Uterus (tissue), 2 donors: ENCODE results near the gene HOXC5.
"Not testable (repeated sequence)": the region's sequence is repeated elsewhere in the genome, so short reads cannot be mapped to it uniquely, and the experiment has no call there.

Experiments used
- CTCF ChIP-seq, 4 experiments: fragments of 200-600 bp in 2 of 4; fragments of 450-650 bp in 2 of 4; sonication (generic) in 2 of 4; IDR thresholded peaks; one replicate each; pipeline ENCODE4 v1.5.1; 2016 to 2019; ENCODE audit warnings: antibody characterized with exemption in 4 of 4, mild to moderate bottlenecking in 2 of 4, moderate library complexity in 1 of 4
- POLR2A ChIP-seq, 2 donors: fragments of 450-650 bp; IDR thresholded peaks; one replicate each; pipeline ENCODE4 v1.6.1; 2016; ENCODE audit warnings: antibody characterized with exemption in 2 of 2, mild to moderate bottlenecking in 1 of 2, moderate library complexity in 1 of 2

- TF ChIP-seq CTCF, POLR2A (IDR thresholded peaks at IDR 0.05): not testable (repeated sequence)
Observed at GRCh38 chr12:54080008-54080924, 47.4 kb downstream of the HOXC5 start.
